GM15510 (cell line): ENCODE results near the gene THEM5.

Experiments used
- POLR2A ChIP-seq: IDR thresholded peaks from 3 replicates; pipeline ENCODE4 v1.6.1; 2011; ENCODE audit warnings: borderline replicate concordance; ENCODE audit not compliant: insufficient read length; ENCODE audit errors: extremely low read depth

Gene THEM5

GRCh38 chr1:151830055-151830454, 23.5 kb downstream of the THEM5 start:
- TF ChIP-seq POLR2A: no peak

- no peak for TF ChIP-seq POLR2A
Observed at GRCh38 chr1:151829352-151830046, 24.0 kb downstream of the THEM5 start.

GRCh38 chr1:151828921-151829320, 24.6 kb downstream of the THEM5 start:
- TF ChIP-seq POLR2A: no peak

GRCh38 chr1:151827853-151828252, 25.7 kb downstream of the THEM5 start:
- TF ChIP-seq POLR2A: no peak

GRCh38 chr1:151825751-151826660, 27.5 kb downstream of the THEM5 start:
- TF ChIP-seq POLR2A: no peak

GRCh38 chr1:151825204-151825603, 28.3 kb downstream of the THEM5 start:
- TF ChIP-seq POLR2A: no peak

- no peak for TF ChIP-seq POLR2A
Observed at GRCh38 chr1:151823175-151823574, 30.3 kb downstream of the THEM5 start.

GRCh38 chr1:151822404-151822803, 31.1 kb downstream of the THEM5 start:
- TF ChIP-seq POLR2A: no peak

GRCh38 chr1:151820940-151821339, 32.6 kb downstream of the THEM5 start:
- TF ChIP-seq POLR2A: no peak

- no peak for TF ChIP-seq POLR2A
Observed at GRCh38 chr1:151819976-151820623, 33.4 kb downstream of the THEM5 start.

- TF ChIP-seq POLR2A: no peak
Observed at GRCh38 chr1:151819227-151819835, 34.2 kb downstream of the THEM5 start.

- no peak for TF ChIP-seq POLR2A
Observed at GRCh38 chr1:151817353-151817730, 36.2 kb downstream of the THEM5 start.

- no peak for TF ChIP-seq POLR2A
Observed at GRCh38 chr1:151816548-151817352, 36.8 kb downstream of the THEM5 start.

- TF ChIP-seq POLR2A: no peak
Observed at GRCh38 chr1:151815716-151816327, 37.7 kb downstream of the THEM5 start.

GRCh38 chr1:151814971-151815545, 38.5 kb downstream of the THEM5 start:
- no peak for TF ChIP-seq POLR2A
